ENCODE results near the gene CSAG2.
"Not testable (repeated sequence)": the region's sequence is repeated elsewhere in the genome, so short reads cannot be mapped to it uniquely, and the experiment has no call there.

The CSAG2 gene, protein sequence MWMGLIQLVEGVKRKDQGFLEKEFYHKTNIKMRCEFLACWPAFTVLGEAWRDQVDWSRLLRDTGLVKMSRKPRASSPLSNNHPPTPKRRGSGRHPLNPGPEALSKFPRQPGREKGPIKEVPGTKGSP

DNA sequence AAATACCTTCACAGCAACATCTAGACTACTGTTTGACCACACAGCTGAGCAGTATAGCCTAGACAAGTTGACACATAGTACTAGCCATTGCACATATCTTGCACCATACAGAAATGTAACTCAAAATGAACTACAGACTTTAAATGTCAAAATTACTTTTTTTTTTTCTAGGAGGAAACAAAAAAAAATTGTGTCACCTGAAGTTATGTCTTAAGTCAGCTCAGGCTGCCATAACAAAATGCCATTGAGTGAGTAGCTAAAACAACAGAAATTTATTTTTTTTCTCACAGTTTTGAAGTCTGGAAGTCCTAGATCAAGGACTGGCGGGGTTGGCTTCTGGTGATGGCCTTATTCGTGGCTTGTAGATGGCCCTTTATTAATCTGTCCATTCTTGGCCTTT lies at the start of gene CSAG2:
Gene CSAG2, minus strand, starts transcription at position 101 of the 400 bp plus-strand sequence. CDS start 161 bp downstream, outside the sequence.
- H3K27ac ChIP-seq: not testable (repeated sequence)

DNA sequence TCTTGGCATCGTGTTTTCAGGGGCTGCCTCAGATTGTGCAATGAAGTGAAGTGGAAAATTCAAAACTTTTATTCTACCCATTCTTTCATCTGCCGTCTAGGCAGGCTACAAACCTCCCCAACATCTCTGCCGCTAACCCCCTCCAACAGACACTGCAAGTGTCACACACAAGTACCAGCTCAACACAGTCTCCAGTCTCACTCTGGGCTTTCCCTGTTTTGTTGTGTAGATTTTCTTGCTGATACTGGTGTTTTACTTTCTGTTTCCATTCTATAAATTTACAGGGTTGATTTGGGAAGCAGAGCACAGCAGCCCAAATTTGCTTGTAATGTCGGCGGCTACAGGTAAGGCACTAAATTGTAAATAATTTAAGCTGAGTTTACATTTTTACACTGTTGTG lies 45.8 kb upstream of the CSAG2 start:
- H3K27ac ChIP-seq: not testable (repeated sequence)

- not testable (repeated sequence) for H3K27ac ChIP-seq
Measured at GRCh38 chrX:152753686-152754650, 44.9 kb upstream of the CSAG2 start, which contains the start of gene MAGEA2. Gene MAGEA2, minus strand, starts transcription at chrX:152753842. Its CDS starts 2,479 bp downstream, at chrX:152751363.

GRCh38 chrX:152738560-152738959 lies 29.5 kb upstream of the CSAG2 start:
- TF ChIP-seq, protein P1, sequence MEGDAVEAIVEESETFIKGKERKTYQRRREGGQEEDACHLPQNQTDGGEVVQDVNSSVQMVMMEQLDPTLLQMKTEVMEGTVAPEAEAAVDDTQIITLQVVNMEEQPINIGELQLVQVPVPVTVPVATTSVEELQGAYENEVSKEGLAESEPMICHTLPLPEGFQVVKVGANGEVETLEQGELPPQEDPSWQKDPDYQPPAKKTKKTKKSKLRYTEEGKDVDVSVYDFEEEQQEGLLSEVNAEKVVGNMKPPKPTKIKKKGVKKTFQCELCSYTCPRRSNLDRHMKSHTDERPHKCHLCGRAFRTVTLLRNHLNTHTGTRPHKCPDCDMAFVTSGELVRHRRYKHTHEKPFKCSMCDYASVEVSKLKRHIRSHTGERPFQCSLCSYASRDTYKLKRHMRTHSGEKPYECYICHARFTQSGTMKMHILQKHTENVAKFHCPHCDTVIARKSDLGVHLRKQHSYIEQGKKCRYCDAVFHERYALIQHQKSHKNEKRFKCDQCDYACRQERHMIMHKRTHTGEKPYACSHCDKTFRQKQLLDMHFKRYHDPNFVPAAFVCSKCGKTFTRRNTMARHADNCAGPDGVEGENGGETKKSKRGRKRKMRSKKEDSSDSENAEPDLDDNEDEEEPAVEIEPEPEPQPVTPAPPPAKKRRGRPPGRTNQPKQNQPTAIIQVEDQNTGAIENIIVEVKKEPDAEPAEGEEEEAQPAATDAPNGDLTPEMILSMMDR (conservative IDR thresholded peaks at IDR 0.05): no peak
- H3K27ac ChIP-seq: no peak overlapping the region

DNA sequence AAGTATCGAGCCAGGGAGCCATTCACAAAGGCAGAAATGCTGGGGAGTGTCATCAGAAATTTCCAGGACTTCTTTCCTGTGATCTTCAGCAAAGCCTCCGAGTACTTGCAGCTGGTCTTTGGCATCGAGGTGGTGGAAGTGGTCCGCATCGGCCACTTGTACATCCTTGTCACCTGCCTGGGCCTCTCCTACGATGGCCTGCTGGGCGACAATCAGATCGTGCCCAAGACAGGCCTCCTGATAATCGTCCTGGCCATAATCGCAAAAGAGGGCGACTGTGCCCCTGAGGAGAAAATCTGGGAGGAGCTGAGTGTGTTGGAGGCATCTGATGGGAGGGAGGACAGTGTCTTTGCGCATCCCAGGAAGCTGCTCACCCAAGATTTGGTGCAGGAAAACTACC lies 27.5 kb upstream of the CSAG2 start:
- H3K27ac ChIP-seq: not testable (repeated sequence)

DNA sequence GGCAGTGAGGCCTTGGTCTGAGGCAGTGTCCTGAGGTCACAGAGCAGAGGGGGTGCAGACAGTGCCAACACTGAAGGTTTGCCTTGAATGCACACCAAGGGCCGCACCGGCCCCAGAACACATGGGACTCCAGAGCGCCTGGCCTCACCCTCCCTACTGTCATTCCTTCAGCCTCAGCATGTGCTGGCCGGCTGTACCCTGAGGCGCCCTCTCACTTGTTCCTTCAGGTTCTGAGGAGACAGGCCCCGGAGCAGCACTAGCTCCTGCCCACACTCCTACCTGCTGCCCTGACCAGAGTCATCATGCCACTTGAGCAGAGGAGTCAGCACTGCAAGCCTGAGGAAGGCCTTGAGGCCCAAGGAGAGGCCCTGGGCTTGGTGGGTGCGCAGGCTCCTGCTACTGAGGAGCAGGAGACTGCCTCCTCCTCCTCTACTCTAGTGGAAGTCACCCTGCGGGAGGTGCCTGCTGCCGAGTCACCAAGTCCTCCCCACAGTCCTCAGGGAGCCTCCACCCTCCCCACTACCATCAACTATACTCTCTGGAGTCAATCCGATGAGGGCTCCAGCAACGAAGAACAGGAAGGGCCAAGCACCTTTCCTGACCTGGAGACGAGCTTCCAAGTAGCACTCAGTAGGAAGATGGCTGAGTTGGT lies 26.9 kb upstream of the CSAG2 start:
- no peak overlapping the region for H3K27ac ChIP-seq
- TF ChIP-seq, protein P1 (conservative IDR thresholded peaks at IDR 0.05): no peak

DNA sequence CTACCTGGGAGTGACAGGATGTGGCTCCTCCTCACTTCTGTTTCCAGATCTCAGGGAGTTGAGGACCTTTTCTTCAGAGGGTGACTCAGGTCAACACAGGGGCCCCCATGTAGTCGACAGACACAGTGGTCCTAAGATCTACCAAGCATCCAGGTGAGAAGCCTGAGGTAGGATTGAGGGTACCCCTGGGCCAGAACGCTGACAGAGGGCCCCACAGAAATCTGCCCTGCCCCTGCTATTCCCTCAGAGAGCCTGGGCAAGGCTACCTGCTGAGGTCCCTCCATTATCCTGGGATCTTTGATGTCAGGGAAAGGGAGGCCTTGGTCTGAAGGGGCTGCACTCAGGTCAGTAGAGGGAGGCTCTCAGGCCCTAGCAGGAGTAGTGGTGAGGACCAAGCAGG lies 26.0 kb upstream of the CSAG2 start:
- no peak overlapping the region for H3K27ac ChIP-seq
- TF ChIP-seq, protein P1 (conservative IDR thresholded peaks at IDR 0.05): no peak

- H3K27ac ChIP-seq: not testable (repeated sequence)
Measured at GRCh38 chrX:152734143-152734858, 25.2 kb upstream of the CSAG2 start.

GRCh38 chrX:152733261-152733975 lies 24.3 kb upstream of the CSAG2 start, which contains the start of the genes CSAG1 and MAGEA12:
Gene CSAG1, minus strand, starts transcription at chrX:152733721. Its CDS starts 1,261 bp downstream, at chrX:152732460.
Gene MAGEA12, plus strand, starts transcription at chrX:152733757. Its CDS starts 2,405 bp downstream, at chrX:152736162.
- H3K27ac ChIP-seq: no peak within 1 kb of the TSS
- TF ChIP-seq, protein P1 (conservative IDR thresholded peaks at IDR 0.05): no peak
